Stomach smooth muscle (tissue), 2 donors: ENCODE data around the gene E2F1.
"Not testable (repeated sequence)": the region's sequence is repeated elsewhere in the genome, so short reads cannot be mapped to it uniquely, and the experiment has no call there.

Experiments used
- H3K27ac ChIP-seq: one replicate; pipeline ENCODE4 v1.7.0; 2013; ENCODE audit warnings: mild to moderate bottlenecking, low read length, inconsistent platforms
- H3K27me3 ChIP-seq, 2 donors: one replicate each; pipeline ENCODE4 v1.7.0; 2013; ENCODE audit warnings: low read length in 2 of 2; ENCODE audit not compliant: insufficient read depth in 2 of 2, control insufficient read depth in 1 of 2
- H3K36me3 ChIP-seq, 2 donors: one replicate each; pipeline ENCODE4 v1.7.0; 2013; ENCODE audit warnings: low read length in 2 of 2; ENCODE audit not compliant: control insufficient read depth in 2 of 2, insufficient read depth in 2 of 2
- H3K4me1 ChIP-seq: one replicate; pipeline ENCODE4 v1.7.0; 2013; ENCODE audit warnings: low read length; ENCODE audit not compliant: control insufficient read depth, insufficient read depth
- H3K4me3 ChIP-seq, 2 donors: one replicate each; pipeline ENCODE4 v1.7.0; 2013; ENCODE audit warnings: low read length in 2 of 2
- H3K9ac ChIP-seq, 2 donors: one replicate each; pipeline ENCODE4 v1.7.0; 2013; ENCODE audit warnings: low read length in 2 of 2, mild to moderate bottlenecking in 1 of 2
- H3K9me3 ChIP-seq, 2 donors: one replicate each; pipeline ENCODE4 v1.7.0; 2013; ENCODE audit warnings: low read length in 2 of 2; ENCODE audit not compliant: control insufficient read depth in 2 of 2
- donor health status: healthy.
- donor health status: Pancreatic carcinoma.

Gene E2F1

DNA sequence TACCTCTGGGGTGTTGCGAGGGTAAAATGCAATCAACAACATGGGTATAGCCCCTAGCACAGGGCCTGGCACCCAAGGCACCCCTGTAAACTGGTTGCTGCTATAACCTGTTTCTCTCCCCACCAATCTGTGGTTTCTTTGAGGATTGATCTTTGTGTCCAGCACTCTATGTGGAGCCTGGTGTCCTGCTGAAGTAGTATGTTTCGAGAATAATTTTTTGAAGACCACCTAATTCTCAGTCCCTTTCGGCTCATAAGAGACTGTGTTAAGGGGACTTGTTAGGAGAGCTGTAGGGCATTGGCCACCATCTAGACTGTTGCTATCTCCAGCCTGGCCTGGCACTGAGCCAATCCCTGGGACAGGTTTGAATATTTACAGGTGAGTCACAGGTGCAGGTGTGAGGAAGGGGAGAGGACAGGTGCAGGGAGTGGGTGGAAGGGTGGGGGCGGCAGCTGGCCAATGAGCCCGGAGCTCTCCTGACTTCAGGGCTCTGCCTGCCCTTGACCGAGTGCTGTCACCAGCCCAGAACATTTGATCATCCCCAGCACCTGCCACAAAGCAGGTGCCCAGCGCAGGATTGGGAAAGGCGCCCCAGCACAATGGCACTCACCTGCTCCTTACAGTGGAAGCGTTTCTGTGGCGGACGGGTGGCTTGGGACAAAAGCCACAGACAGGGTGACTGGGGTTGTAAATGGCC is 32.1 kb downstream of the E2F1 start:
- Histone ChIP-seq H3K27ac (no peak overlapping the region), H3K9ac (peak overlapping the region; percentile 52 to 73), H3K4me1 (peaks cover 17% of the 10 kb centered on the region), H3K27me3 (no peaks in the 10 kb centered on the region), H3K36me3 (peaks cover 7 to 12% of the 10 kb centered on the region in 2 donors), H3K4me3 (peak overlapping the region in 1 of 2 donors; percentile 64), H3K9me3 (no peaks in the 10 kb centered on the region)

DNA sequence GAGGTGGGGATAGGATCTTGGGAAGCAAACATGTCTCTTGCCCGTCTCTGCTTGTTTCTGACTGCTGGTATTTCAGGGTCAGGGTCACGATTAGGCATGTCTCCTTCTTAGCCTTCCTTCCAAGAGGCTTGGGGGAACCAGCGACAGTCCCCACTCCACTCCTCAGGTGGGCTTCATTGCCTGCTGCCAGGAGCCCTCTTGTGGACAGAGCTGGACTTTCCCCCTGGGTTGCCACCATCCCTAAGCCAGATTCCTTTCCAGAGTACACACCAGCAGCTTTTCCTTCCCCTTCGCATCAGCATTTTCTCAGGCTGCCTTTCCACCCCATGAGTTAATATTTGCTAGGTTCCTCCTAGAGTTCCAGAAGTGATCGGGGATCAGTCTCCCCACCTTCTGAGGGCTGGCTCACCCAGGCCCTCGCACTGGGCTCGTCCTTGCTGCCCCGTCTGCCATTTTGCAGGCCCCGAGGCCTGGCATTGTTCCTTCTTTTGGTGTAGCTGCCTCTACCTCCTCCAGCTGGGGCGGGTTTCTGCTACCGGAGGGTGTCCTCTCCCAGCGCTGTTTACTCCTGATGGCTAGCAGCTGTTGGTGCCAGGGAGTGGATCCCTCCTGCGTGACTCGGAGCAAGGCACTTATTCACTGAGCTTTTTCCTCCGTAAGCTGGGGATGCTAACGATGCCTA is 32.8 kb downstream of the E2F1 start:
- Histone ChIP-seq H3K36me3 (peaks cover 4 to 9% of the 10 kb centered on the region in 2 donors), H3K27me3 (no peaks in the 10 kb centered on the region), H3K4me3 (peak overlapping the region; percentile 64 to 67), H3K9me3 (no peaks in the 10 kb centered on the region), H3K9ac (peak overlapping the region; percentile 52 to 73), H3K27ac (peak overlapping the region; percentile 31), H3K4me1 (peaks cover 24% of the 10 kb centered on the region)

DNA sequence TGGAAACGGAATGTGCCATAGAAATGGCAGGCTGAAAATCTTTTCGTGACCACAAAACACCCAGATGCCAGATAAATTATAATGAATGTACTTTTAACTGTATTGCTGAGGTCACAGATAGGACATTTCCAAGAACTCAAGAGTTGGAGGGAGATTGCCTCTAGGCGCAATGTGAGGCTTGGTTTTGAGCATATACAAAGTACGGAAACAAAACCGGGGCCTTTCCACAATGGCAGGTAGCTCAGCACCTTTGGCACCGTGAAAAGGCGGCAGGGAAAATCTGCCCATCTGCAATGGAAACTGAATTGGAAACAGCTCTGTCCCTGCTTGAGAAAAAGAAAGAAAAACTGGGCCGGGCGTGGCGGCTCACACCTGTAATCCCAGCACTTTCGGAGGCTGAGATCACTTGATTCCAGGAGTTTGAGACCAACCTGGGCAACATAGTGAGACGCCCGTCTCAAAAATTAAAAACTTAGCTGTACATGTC is 34.6 kb downstream of the E2F1 start:
- Histone ChIP-seq H3K9me3 (no peaks in the 10 kb centered on the region), H3K4me3 (no peak overlapping the region), H3K27ac (no peak overlapping the region), H3K4me1 (peaks cover 33% of the 10 kb centered on the region), H3K27me3 (no peaks in the 10 kb centered on the region), H3K36me3 (no peaks in the 10 kb centered on the region), H3K9ac (no peak overlapping the region)

DNA sequence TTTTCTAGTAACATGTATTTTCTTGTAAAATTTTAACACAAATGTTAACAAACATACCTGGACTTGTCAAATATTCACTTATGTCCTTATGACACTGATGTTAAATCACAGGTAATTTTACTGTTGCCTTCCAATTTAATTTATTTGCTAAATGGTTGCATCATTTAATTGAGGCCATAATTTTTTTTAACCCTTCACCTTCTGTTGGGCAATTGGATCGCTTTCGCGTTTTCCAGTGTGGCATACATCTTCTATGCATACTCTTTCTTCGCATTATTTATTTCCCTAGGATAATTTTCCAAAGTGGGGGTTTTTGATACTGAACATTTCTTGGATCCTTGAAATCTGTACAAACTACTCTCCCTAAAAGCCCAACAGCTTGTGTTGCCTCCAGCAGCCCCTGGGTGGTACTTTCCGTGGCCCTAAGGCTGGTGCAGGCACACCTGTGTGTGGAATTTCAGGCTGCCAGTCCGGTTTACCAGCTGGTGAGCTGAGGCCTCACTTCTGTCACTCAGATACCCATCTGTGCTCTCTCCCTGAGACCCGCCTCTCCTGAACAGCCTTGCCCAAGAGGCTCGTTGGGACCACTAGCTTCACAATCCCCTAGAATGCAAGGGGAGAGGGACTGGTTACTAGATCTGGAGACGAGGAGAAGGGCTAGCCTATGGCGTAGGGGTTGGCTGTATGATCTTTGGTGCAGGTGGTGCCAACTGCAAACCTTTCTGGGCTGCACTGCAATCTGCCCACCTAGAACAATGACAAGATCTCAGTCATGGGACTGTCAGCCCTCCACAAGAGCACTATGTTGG is 35.2 kb downstream of the E2F1 start:
- Histone ChIP-seq H3K4me1 (peaks cover 33% of the 10 kb centered on the region), H3K9me3 (no peaks in the 10 kb centered on the region), H3K27ac (no peak overlapping the region), H3K4me3 (no peak overlapping the region), H3K27me3 (no peaks in the 10 kb centered on the region), H3K36me3 (peaks cover 0 to 2% of the 10 kb centered on the region in 2 donors), H3K9ac (no peak overlapping the region)

DNA sequence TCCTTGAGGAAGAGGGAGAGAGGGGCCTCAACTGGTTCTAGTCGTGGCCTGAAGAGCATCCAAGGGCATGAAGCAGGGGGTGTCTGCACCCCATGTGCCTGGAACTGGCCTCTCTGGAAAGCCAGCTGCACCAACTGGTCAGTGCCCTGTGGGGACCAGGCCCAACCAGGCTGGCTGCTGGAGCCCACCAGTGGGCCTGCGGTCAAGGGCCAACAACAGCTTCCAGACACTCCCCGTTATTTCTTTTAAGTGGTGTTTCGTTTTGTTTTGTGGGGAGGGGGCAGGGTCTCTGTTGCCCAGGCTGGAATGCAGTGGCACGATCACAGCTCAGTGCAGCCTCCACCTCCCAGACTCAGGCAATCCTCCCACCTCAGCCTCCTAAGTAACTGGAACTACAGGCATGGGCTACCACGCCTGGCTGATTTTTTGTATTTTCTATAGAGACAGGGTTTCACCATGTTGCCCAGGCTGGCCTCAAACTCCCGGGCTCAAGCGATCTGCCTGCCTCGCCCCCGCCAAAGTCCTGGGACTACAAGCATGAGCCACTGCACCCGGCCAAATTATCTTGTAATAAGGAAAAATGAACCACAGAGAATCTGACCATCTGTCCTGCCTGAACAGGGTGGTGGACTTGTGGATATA is 36.0 kb downstream of the E2F1 start:
- H3K4me1 ChIP-seq: peaks cover 33% of the 10 kb centered on the region
- H3K9ac ChIP-seq: no peak overlapping the region
- peaks cover 6 to 8% of the 10 kb centered on the region in 2 donors for H3K36me3 ChIP-seq
- no peak overlapping the region for H3K4me3 ChIP-seq
- H3K9me3 ChIP-seq: no peaks in the 10 kb centered on the region
- no peaks in the 10 kb centered on the region for H3K27me3 ChIP-seq
- H3K27ac ChIP-seq: no peak overlapping the region

DNA sequence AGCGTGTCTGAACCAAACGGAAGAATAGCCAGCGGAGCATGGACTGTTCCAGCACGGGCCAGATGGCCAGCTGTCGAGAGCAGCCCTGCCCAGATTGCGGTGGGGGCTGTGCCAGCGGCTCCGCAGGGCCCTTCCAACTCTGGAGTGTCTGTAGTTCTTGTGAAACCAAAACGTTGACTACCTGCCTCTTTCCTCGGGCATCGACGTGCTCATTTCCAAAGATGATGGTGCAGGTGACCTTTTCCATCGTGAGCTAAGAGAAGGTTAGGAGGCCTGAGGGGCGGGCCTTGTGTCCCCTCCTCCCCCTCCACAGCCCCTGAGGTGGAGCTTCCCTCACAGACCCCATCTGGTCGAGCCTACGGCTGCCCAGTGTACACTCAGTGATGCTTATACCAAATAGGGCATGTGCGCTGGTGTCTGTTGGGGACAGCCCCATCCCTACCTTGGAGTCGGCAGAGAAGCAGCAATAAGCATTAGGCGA is 36.9 kb downstream of the E2F1 start:
- Histone ChIP-seq H3K4me3 (peak overlapping the region; percentile 28 to 47), H3K36me3 (peaks cover 15 to 18% of the 10 kb centered on the region in 2 donors), H3K4me1 (peaks cover 37% of the 10 kb centered on the region), H3K9me3 (no peaks in the 10 kb centered on the region), H3K27me3 (no peaks in the 10 kb centered on the region), H3K9ac (peak overlapping the region in 1 of 2 donors; percentile 29), H3K27ac (no peak overlapping the region)

DNA sequence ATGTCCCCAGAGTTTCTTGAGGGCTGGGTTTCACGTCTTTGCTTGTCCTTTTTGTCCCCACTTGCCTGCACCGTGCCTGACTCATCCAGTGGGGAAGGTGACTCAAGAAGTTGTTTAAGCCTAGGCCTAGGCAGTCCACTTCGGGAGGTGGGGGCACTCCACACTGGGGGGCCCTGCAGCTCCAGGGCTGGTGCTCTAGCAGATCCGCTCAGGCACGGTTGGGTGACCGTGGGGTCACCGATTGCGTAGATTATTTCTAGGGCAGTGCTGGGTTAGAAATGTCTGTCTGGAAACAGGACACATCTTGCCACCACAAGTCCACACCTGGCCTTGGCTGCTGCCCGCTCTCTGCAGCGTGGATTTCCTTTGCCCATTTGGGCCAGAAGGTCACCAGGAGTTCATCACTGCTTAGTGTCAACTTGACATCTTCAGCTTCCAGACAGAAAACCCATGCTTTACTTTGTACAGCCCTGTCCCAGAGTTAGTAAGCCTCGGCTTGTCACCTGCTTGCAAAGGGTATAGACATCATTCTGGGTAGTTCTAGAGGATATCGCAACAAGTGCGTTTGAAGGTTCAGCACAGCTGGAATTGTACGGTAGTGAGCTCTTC is 37.7 kb downstream of the E2F1 start:
- no peak overlapping the region for H3K27ac ChIP-seq
- no peak overlapping the region for H3K9ac ChIP-seq
- peak overlapping the region in 1 of 2 donors; percentile 47 for H3K4me3 ChIP-seq
- no peaks in the 10 kb centered on the region for H3K9me3 ChIP-seq
- H3K27me3 ChIP-seq: no peaks in the 10 kb centered on the region
- H3K36me3 ChIP-seq: peaks cover 20% of the 10 kb centered on the region in 2 donors
- peaks cover 31% of the 10 kb centered on the region for H3K4me1 ChIP-seq

- Histone ChIP-seq H3K27ac (no peak overlapping the region), H3K27me3 (no peaks in the 10 kb centered on the region), H3K9me3 (no peaks in the 10 kb centered on the region), H3K9ac (no peak overlapping the region), H3K4me3 (peak overlapping the region in 1 of 2 donors; percentile 47), H3K4me1 (peaks cover 25% of the 10 kb centered on the region), H3K36me3 (peaks cover 24 to 26% of the 10 kb centered on the region in 2 donors)
These were observed 38.4 kb downstream of the E2F1 start for GRCh38 chr20:33647603-33648395.

DNA sequence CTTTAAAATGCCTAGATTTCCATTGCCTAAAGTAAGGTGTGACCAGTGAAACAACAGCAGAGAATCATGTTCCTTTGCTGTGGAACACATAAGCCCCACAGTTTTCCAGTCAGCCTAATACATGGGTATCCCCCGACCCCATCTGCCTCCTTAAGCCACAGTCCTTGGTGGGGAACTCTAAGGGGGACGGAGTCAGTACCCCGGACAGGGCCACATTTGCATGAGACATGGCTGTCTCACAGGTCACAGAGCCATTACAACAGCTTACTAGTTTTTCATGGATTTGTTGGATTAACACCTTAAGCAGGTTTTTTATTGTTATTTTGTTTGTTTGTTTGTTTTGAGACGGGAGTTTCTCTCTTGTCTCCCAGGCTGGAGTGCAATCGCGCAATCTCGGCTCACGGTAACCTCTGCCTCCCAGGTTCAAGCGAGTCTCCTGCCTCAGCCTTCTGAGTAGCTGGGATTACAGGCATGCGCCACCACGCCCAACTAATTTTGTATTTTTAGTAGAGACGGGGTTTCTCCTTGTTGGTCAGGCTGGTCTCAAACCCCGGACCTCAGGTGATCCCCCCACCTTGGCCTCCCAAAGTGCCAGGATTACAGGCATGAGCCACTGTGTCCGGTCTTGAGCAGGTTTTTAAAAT is 39.1 kb downstream of the E2F1 start:
- not testable (repeated sequence) for H3K9me3 ChIP-seq, H3K27me3 ChIP-seq, H3K4me3 ChIP-seq, H3K27ac ChIP-seq, H3K9ac ChIP-seq
- peaks cover 26 to 34% of the 10 kb centered on the region in 2 donors for H3K36me3 ChIP-seq
- peaks cover 25% of the 10 kb centered on the region for H3K4me1 ChIP-seq
